ENCODE measurements around the gene CLCF1. TPM values are rescaled to one million over a fixed set of nuclear protein-coding genes. Genes with fewer than 3 reads are reported as not detected.

CLCF1 gene
- total and polyA plus RNA-seq, 7 donors = 0.92 to 49.8 (median 4.3) TPM

- intact Hi-C loops (cut with DNase I) = no loop called here
- DNase-seq = no peak
- H3K4me3 ChIP-seq = no peak overlapping the region
- no peak for TF ChIP-seq POLR2AphosphoS5 (IDR thresholded peaks at IDR 0.05)
- no peak for TF ChIP-seq POLR2A (IDR thresholded peaks at IDR 0.05)
- TF ChIP-seq, protein P1, sequence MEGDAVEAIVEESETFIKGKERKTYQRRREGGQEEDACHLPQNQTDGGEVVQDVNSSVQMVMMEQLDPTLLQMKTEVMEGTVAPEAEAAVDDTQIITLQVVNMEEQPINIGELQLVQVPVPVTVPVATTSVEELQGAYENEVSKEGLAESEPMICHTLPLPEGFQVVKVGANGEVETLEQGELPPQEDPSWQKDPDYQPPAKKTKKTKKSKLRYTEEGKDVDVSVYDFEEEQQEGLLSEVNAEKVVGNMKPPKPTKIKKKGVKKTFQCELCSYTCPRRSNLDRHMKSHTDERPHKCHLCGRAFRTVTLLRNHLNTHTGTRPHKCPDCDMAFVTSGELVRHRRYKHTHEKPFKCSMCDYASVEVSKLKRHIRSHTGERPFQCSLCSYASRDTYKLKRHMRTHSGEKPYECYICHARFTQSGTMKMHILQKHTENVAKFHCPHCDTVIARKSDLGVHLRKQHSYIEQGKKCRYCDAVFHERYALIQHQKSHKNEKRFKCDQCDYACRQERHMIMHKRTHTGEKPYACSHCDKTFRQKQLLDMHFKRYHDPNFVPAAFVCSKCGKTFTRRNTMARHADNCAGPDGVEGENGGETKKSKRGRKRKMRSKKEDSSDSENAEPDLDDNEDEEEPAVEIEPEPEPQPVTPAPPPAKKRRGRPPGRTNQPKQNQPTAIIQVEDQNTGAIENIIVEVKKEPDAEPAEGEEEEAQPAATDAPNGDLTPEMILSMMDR (IDR thresholded peaks at IDR 0.05) = no peak
- TF ChIP-seq EP300 (IDR thresholded peaks at IDR 0.05) = no peak
- H3K4me1 ChIP-seq = no peaks in the 10 kb centered on the region
- WGBS, 2 donors = 42 to 70% methylated on average over 24 of the region's 24 CpGs
- no peak overlapping the region for H3K27ac ChIP-seq
- H3K9me3 ChIP-seq = no peaks in the 10 kb centered on the region
- no peaks in the 10 kb centered on the region for H3K36me3 ChIP-seq
- H3K27me3 ChIP-seq = peaks cover 31 to 98% (median 59%) of the 10 kb centered on the region in 3 donors
These were observed 35.9 kb upstream of the CLCF1 start for GRCh38 chr11:67409261-67409666.

DNA sequence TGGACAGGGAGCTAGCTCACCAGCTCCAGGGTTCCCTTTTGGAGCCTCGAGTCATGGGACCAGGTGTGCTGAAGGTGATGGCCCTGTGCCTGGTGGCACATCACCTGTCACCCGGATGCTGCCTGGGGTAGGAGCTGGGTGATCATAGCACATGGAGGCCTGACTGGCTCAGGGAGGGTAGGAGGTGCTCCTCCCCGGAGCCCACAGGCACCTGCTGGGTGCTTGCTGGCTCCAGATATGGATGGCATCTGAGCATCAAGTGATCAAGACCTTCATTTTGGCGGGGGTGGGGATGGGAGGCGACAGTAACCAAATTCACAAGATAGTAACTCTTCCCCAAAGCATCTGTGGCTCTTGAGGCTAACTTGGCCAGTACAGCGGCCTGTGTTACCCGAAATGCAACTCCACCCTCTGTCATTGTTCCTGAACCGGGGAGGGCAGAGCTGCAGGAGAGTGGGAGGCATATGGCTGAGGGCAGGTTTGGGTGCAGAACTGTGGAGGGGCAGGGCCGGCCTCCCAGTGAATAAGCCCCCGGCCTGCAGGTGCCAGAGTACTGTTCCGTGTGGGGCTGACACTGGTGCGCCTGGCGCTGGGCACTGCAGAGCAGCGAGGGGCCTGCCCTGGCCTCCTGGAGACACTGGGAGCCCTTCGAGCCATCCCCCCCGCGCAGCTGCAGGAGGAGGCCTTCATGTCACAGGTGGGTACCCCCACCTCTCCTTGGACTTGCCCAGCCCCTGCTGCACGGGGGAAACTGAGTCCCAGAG lies 35.2 kb upstream of the CLCF1 start:
- H3K4me3 ChIP-seq = no peak overlapping the region
- 49 to 73% methylated on average over 18 of the region's 18 CpGs for WGBS, 2 donors
- no peak for TF ChIP-seq POLR2A (IDR thresholded peaks at IDR 0.05)
- TF ChIP-seq POLR2AphosphoS5 (IDR thresholded peaks at IDR 0.05) = no peak
- no peak for TF ChIP-seq EP300 (IDR thresholded peaks at IDR 0.05)
- TF ChIP-seq, protein P1 (IDR thresholded peaks at IDR 0.05) = no peak
- intact Hi-C loops (cut with DNase I) = no loop called here
- H3K4me1 ChIP-seq = no peaks in the 10 kb centered on the region
- no peak overlapping the region for H3K27ac ChIP-seq
- H3K9me3 ChIP-seq = no peaks in the 10 kb centered on the region
- DNase-seq = no peak
- H3K27me3 ChIP-seq = peaks cover 31 to 98% (median 59%) of the 10 kb centered on the region in 3 donors
- no peaks in the 10 kb centered on the region for H3K36me3 ChIP-seq

DNA sequence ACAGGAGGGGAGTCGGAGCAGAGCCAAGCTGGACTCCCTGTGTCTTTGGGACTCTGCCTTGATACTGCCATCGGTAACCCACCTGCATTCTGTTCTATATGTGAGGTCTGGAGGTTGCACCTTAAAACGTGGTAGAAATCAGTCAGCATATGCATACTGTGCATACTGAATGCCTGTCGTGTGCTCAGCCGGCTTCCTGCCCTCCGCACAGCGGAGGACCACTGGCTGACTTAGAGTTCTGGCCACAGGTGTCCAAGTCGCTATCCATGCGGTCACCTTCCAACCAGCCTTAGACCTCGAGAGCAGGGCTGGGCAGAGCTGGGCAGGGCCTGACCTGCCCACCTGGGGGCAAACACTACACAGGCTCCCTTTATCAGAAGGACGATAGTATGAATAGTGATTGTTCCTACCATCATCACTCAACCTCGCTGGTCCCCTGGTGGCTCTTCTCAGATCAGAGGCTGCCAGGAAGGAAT lies 34.3 kb upstream of the CLCF1 start:
- DNase-seq = no peak
- Histone ChIP-seq H3K27ac (no peak overlapping the region), H3K36me3 (no peaks in the 10 kb centered on the region), H3K4me1 (peaks cover 0 to 5% (median 0%) of the 10 kb centered on the region in 4 donors), H3K4me3 (no peak overlapping the region), H3K9me3 (no peaks in the 10 kb centered on the region), H3K27me3 (peaks cover 26 to 92% (median 51%) of the 10 kb centered on the region in 3 donors)
- TF ChIP-seq, protein P1 (IDR thresholded peaks at IDR 0.05) = no peak
- TF ChIP-seq POLR2AphosphoS5 (IDR thresholded peaks at IDR 0.05) = no peak
- TF ChIP-seq POLR2A (IDR thresholded peaks at IDR 0.05) = no peak
- TF ChIP-seq EP300 (IDR thresholded peaks at IDR 0.05) = no peak
- intact Hi-C loops (cut with DNase I) = no loop called here
- WGBS, 2 donors = 76% methylated on average over 12 of the region's 12 CpGs

- intact Hi-C loops (cut with DNase I) = no loop called here
- no peak overlapping the region for H3K4me3 ChIP-seq
- H3K36me3 ChIP-seq = no peaks in the 10 kb centered on the region
- no peak for DNase-seq
- H3K4me1 ChIP-seq = peaks cover 0 to 11% (median 5%) of the 10 kb centered on the region in 4 donors
- no peaks in the 10 kb centered on the region for H3K9me3 ChIP-seq
- no peak overlapping the region for H3K27ac ChIP-seq
- WGBS, 2 donors = 43 to 48% methylated on average over 12 of the region's 12 CpGs
- peaks cover 26 to 86% (median 50%) of the 10 kb centered on the region in 3 donors for H3K27me3 ChIP-seq
- TF ChIP-seq POLR2A (IDR thresholded peaks at IDR 0.05) = no peak
- TF ChIP-seq POLR2AphosphoS5 (IDR thresholded peaks at IDR 0.05) = no peak
- TF ChIP-seq EP300 (IDR thresholded peaks at IDR 0.05) = no peak
- TF ChIP-seq, protein P1 (IDR thresholded peaks at IDR 0.05) = no peak
These were observed 33.7 kb upstream of the CLCF1 start for GRCh38 chr11:67406969-67407687.
